HG03520 (cell line): ENCODE measurements around the gene GGTLC3.
"Not testable (repeated sequence)": the region's sequence is repeated elsewhere in the genome, so short reads cannot be mapped to it uniquely, and the experiment has no call there.

Source experiments
- ATAC-seq: cut with Tn5 transposase; IDR thresholded peaks from one replicate; pipeline ENCODE4 v1.9.1; 2021; ENCODE audit warnings: mild to moderate bottlenecking, moderate library complexity; ENCODE audit not compliant: unreplicated experiment

GGTLC3 gene

DNA sequence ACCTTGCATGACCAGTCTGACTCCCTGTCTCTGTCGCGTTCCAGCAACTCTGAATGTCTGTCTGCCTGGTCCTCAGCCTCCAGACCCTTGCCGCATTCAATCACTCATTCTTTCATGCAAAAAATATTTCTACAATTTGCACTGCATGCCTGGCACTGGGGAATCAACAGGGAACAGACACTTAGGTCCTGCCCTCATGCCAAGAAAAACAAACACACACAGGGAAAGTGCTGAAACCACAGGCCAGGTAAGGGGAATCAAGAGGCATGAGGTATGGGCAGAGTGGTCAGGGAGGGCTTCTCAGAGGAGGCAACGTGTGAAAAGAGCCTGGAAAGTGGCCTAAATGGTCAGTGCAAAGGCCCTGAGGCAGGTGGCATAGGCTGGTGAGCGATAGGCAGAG lies at the start of gene GGTLC3:
GGTLC3 (minus strand) TSS at position 101 of the 400 bp plus-strand sequence. CDS start 264 bp downstream, outside the sequence.
- ATAC-seq, result not testable (repeated sequence)

DNA sequence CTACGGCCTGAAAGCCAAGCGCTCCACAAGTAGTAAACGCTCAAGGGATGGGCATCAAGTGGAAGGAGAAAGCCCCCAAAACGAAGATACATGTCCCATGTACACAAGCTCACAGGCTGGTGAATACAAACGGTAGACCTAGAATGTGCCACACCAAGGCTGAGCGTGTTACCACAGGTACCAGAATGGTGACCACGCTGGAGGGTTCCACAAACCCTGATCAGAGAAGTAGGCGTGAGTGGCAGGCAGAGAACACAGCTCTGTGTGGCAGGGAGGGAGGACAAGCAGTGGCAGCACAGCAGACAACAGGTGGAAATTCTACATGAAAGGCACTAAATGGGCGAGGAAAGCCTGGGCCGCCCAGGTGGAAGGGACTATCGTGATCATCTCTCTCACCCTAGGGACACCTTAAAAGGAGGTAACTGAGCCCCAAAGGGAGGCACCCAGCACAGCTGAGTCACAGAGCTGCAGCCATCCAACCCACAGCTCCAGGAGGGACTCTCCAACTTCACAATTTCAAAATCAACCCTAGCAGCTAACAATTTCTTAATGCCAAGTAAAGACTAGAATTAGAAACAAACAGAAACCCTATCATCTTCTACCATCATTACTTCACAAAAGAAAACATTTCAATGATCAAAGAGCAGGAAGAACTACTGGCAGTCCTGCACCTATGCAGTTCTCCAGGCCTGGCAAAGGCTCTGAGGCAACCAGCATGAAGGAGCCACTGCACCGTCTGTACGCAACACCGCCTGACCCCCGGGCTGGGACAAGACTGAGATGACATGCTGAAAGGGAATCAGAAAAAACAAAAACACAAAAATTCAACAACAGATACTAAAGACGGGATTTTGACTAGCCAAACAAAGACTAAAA lies 42.4 kb upstream of the GGTLC3 start:
- ATAC-seq, result not testable (repeated sequence)

DNA sequence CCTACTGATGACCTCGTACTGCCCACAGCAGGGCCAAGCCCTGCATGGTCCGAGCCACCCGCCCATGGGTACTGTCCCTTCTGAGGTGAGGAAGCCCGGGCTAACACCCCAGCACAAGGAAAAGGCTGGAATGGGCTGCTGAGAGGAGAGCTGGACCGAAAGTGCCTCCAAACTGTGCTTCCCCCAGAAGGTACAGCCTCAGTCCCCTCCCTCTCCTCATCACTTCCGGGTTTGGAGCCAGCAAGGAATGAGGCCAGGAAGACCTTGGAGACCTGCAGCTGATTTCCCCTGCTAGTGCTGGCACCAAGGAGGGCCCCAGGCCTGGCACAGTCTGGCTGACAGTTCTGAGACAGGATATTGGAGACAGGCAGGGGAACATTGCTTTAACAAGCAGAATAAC lies 41.0 kb upstream of the GGTLC3 start:
- not testable (repeated sequence) for ATAC-seq

DNA sequence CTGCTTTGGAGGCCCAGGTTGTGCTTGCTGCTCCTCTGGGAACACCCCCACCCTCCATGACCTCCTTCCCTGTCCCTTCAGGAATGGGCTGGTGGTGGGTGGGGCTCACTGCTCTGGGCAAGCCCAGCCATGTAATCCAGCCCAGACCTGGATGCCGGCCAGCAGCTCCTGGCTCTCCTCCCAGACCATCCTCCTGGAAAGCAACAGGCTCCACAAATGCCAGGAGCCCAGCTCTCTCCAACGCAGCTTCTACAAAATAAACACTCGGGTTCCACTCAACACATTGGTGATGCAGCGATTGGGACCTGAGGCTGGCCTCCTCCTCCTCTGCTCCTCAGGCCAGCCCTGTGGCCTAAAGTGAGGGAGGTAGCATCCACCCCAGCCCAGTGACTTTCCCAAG lies 40.6 kb upstream of the GGTLC3 start:
- not testable (repeated sequence) for ATAC-seq

DNA sequence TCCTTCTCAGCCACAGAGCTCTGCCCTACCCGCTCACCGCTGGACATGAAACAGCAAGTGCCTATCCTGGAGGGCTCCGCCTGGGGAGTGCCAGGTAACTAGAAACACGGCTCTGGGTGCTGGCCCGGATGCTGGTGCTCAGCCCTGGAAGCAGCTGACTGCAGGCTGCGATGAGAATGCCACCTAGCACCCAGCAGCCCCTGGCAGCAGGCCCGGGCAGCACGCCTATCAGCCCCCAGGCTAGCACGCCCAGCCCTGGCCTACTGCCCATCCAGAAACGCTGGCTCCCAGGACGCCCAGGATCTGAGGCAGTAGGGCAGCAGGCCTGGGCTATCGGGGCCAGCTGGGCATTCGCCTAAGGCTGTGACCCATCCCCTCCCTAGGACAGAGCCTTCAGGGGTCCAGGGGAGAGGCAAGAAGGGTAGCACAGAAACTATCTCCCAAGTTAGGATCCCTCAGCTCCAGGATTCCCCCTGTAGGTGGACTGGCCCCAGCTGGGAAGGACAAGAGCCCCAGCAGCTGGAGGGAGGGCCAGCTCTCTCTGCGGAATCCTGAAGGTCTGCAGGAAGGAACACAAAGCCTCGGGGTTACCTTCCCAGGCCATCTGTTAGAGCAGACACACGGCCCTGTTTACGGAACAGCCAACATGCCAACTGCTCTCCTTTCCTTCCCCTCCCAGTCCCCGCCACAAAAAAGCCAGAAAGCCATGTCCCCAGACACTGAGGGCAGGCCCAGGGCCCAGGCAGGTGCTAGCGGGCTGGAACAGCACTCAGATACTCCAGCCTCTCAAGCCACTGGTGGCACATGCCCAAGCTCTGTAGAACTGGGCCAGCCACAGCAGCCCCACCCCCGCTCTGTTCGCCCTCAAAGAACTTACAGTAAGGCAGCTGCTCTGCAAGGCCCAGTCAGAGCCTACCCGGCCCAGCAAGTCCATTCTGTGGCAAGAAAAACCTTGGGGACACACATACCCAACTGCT lies 36.6 kb upstream of the GGTLC3 start:
- ATAC-seq, result not testable (repeated sequence)

DNA sequence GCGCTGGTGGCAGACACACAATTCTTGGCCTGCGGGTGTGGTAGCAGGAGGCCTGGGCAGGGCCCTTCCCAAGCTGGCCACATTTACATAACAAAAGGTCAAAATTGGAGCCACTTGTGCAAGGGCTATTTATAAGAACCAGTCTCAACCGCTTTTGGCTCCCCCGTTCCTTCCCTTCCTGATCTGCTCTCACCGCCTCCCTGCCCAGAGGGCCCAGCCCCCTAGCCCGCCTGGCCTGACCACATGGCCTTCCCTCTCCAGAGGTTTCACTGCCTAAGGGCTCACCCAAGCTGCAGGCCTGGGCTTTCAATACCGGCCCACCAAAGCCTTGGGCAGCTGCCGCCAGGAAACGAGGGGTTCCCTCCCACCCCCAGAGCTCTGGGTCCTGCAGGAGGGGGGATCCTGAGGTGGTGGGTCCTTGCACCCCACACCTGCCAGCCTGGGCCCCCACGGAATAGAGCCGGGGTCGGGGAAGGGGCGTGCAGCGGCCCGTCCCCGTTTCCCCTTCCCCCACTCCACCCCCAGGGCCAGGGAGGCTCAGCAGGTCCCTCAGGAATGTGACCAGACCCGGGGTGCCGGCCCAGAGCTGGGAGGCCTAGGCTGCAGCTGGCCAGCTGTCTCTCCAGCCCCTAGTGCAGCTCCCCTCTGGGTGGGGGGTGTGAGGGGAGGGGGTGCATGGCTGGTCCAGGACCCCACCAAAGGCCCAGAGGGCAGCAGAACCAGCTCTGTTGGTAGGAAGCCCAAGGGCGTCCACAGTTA lies 35.1 kb upstream of the GGTLC3 start:
- not testable (repeated sequence) for ATAC-seq

GRCh38 chr22:18551046-18551445 lies 33.1 kb upstream of the GGTLC3 start:
- not testable (repeated sequence) for ATAC-seq

GRCh38 chr22:18549458-18550179 lies 31.7 kb upstream of the GGTLC3 start:
- ATAC-seq, result not testable (repeated sequence)

DNA sequence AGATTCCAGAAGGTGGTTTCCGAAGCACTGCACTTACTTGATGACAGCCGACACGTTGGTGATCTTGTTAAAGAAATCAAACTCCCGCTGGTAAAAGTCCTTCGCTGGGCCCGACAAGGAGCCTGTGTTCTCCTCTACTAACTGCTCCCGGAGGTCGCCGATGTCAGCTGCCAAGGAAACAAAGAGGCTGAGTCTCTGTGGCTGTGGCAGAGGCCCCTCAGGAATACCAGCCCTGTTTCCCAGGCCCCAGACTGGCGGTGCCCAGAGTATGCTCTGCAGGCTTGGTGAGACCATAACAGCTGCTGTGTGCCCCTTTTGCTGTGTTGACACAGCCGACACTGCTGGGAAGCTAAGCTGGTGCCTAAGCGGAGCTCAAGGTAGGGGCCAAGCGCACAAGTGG lies 26.7 kb upstream of the GGTLC3 start:
- not testable (repeated sequence) for ATAC-seq

DNA sequence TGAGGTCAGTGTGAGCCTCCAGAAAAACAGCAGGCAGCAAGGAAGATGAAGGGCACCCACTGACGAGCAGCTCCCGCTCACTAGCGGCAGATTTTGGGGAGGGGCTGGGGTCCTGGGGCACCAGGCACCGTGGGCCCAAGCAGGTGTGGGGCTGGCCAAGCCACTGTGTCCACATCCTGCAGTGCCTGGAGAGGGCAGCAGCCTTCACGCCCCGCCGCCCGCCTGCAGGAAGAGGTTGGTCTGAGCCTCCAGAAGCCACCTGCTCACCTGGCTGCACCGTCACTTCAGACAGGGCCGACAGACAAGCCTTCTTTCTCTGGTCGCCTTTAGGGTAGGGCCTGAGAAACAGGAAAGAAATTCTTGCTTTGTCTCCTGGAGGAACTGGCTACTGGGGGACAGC lies 25.4 kb upstream of the GGTLC3 start:
- ATAC-seq, result not testable (repeated sequence)

DNA sequence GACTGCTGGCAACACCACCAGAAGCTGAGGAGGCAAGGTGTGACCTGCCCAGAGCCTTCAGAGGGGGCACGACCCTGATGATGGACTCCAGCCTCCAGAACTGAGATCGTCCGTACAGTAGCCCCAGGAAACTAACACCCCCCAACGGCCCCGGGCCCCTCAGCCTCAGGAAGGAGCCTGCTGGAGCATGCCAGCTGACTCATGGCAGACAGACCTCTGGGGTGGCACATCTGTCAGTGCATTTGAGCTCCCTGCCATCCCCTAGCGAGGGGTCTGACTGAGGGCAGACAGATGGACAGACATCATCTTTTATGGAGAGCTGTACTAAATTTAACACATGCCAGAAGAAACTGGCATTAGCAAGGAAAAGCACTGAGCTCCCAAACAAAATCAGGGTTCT lies 22.0 kb upstream of the GGTLC3 start:
- ATAC-seq, result not testable (repeated sequence)

- not testable (repeated sequence) for ATAC-seq
Measured at GRCh38 chr22:18534315-18534714, 16.4 kb upstream of the GGTLC3 start.

- not testable (repeated sequence) for ATAC-seq
Measured at GRCh38 chr22:18533633-18534032, 15.7 kb upstream of the GGTLC3 start.

- peak; percentile 10 for ATAC-seq
Measured at GRCh38 chr22:18529416-18530145, 11.6 kb upstream of the GGTLC3 start.

DNA sequence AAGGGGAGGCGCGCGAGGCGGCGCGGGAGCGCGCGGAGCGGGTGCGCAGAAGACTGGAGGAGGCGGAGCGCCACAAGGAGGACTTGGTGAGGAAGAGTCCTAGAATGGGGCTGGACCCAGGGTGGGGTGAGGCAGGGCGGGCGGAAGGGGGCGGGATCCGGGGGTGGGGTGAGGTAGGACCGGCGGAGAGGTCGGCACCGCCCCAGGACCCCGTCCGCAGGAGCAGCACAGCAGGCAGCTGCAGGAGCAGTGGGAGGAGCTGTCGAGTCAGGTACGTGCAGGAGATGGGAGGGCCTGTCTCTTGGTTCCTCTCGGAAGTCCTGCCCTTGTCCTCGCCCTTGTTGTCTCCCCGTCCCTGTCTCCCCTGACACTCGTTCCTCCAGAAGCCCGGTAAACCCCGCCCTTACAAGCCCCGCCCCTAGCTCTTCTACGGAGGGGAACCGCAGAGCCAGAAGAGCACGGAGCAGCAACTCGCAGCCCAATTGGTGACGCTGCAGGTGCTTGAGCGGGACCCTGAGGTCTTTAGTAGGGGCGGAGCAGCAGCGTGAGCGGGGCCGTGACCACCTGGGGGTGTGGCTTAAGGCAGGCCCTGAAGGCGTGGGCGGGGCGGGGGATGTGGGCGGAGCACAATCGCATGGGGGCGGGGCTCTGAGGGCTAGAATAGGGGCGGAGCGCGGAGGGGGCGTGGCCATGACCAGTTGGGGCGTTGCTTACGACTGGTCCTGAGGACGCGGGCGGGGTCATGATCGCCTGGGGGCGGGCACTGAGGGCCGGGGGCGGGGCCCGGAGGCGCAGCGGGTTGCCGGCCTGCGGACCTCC lies 10.8 kb upstream of the GGTLC3 start:
- peak; percentile 63 for ATAC-seq

GRCh38 chr22:18527752-18528596 lies 10.0 kb upstream of the GGTLC3 start, which contains the start of gene TMEM191B:
Gene TMEM191B (plus strand): TSS chr22:18527802. CDS start chr22:18527981, 179 bp downstream.
- peak; percentile 16 for ATAC-seq

GRCh38 chr22:18523328-18523727 lies 5.4 kb upstream of the GGTLC3 start:
- not testable (repeated sequence) for ATAC-seq
